Pancreas (tissue), 10 donors: Measurements from ENCODE around the gene SAMD8. TPM values are rescaled to one million over a fixed set of nuclear protein-coding genes. Genes with fewer than 3 reads are reported as not detected.
A peak's percentile ranks its signal among the peaks of the same experiment; 100 is the strongest.

Experiments used
- ATAC-seq, 4 donors: fragments of 200-7000 bp; cut with Tn5 transposase; one replicate each; pipeline versions ENCODE4 v1.8.0 to v1.9.1; 2020; ENCODE audit warnings: mild to moderate bottlenecking in 4 of 4, moderate library complexity in 4 of 4
- DNase-seq, 6 donors: peaks; one replicate each; pipeline ENCODE4 v3.0.0-alpha.2; 2020
- FAIRE-seq: peaks from 2 replicates; lab custom pipeline; 2012; peaks lifted over from hg19 to GRCh38; lab: Jason Lieb, UNC
- H3K27ac ChIP-seq, 4 donors: fragments of 200-600 bp; sonication (generic); 1 replicate in 3 of 4; 2 replicates in 1 of 4; pipeline versions ENCODE4 v1.5.0 to v1.8.0; 2020
- H3K27me3 ChIP-seq, 4 donors: fragments of 200-600 bp; one replicate each; pipeline ENCODE4 v1.8.0; 2021
- H3K36me3 ChIP-seq, 3 donors: fragments of 200-600 bp; sonication (generic) in 1 of 3; one replicate each; pipeline versions ENCODE4 v1.5.0 to v1.8.0; 2020 to 2021
- H3K4me1 ChIP-seq, 3 donors: fragments of 200-600 bp; one replicate each; pipeline ENCODE4 v1.8.0; 2021
- H3K4me3 ChIP-seq, 4 donors: fragments of 200-600 bp; sonication (generic) in 2 of 4; one replicate each; pipeline versions ENCODE4 v1.5.0 to v1.8.0; 2020 to 2021
- H3K9me3 ChIP-seq, 4 donors: fragments of 200-600 bp; one replicate each; pipeline ENCODE4 v1.8.0; 2021
- WGBS, 2 donors: extraction: QIAGEN DNeasy Blood & Tissue Kit; methylation state at CpG; one replicate each; pipeline ENCODE4 v1.1.7; 2013; 5-methylcytosine and 5-hydroxymethylcytosine counted together
- intact Hi-C, 3 donors: fragments of 100-400 bp; cut with DNase I; formaldehyde crosslinking; loops; one replicate each; pipeline versions ENCODE4 v1.11.1 to v1.14.2; 2022
- polyA plus RNA-seq, 2 donors: library from polyadenylated mRNA; stranded (reverse); fragments of 200-250 nt; gene quantifications; one replicate each; pipeline ENCODE4 v1.2.3, GENCODE V29; 2013
- total RNA-seq, 6 donors: library from RNA; stranded (reverse); fragmentation: NEBNext Ultra II Directional in 4 of 6; extraction: Animal tissue kit (Norgen Biotek cat#: 25700) in 4 of 6; gene quantifications; one replicate each; pipeline versions ENCODE4 v1.2.1 to v1.2.4, GENCODE V29; 2021 to 2023
- TF ChIP-seq, protein P1 (sequence below), 4 donors: fragments of 200-600 bp; sonication (generic) in 3 of 4; IDR thresholded peaks; one replicate each; pipeline versions ENCODE4 v1.5.0 to v1.8.0; 2021; ENCODE audit warnings: antibody characterized with exemption in 4 of 4
- donor health status: healthy with polysubstance abuse.
- donor health status: DM: no; HTN: no; CAD: no; lungs with moderate emphysema.
- donor health status: DM: no; HTN: no; CAD: no.
- donor health status: control.
- donor health status: control.
- donor health status: Bipolar disorder and iron deficiency.
- donor health status: DM: yes; HTN: yes; CAD: no.
- donor health status: DM: no; HTN: no; CAD: no.
- donor health status: DM: no; HTN: no; CAD: no.
- donor health status: DM: yes; HTN: yes; CAD: no.

Gene SAMD8
- total and polyA plus RNA-seq, 8 donors, result 2.1 to 10.1 (median 6.2) TPM

DNA sequence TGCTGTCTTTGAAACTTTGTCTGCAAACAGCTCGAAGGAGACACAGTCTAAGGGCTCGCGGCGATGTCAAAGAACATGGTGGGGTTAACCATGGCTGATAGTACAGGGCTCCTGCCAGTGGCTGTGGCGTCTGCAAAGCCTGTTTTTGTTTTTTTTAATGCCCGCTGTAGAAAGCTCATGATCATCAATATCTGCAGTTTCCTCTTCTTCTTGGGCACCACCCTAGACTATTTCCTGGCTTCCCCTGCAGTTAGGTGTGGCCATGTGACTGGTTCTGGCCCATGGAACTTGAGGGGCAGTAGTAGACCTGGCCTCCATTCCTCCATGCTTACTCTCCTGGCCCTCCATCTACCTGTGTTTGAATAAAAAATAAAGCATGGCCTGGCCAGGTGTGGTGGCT lies 21.8 kb upstream of the SAMD8 start:
- TF ChIP-seq, protein P1, sequence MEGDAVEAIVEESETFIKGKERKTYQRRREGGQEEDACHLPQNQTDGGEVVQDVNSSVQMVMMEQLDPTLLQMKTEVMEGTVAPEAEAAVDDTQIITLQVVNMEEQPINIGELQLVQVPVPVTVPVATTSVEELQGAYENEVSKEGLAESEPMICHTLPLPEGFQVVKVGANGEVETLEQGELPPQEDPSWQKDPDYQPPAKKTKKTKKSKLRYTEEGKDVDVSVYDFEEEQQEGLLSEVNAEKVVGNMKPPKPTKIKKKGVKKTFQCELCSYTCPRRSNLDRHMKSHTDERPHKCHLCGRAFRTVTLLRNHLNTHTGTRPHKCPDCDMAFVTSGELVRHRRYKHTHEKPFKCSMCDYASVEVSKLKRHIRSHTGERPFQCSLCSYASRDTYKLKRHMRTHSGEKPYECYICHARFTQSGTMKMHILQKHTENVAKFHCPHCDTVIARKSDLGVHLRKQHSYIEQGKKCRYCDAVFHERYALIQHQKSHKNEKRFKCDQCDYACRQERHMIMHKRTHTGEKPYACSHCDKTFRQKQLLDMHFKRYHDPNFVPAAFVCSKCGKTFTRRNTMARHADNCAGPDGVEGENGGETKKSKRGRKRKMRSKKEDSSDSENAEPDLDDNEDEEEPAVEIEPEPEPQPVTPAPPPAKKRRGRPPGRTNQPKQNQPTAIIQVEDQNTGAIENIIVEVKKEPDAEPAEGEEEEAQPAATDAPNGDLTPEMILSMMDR (IDR thresholded peaks at IDR 0.05), result no peak
- Histone ChIP-seq H3K4me3 (no peak overlapping the region), H3K4me1 (no peaks in the 10 kb centered on the region), H3K9me3 (no peaks in the 10 kb centered on the region), H3K27me3 (no peaks in the 10 kb centered on the region), H3K27ac (no peak overlapping the region), H3K36me3 (no peaks in the 10 kb centered on the region)
- intact Hi-C loops, result no loop called here
- 92 to 96% methylated on average over 6 of the region's 6 CpGs for WGBS, 2 donors
- no peak for ATAC-seq
- DNase-seq, result peak in 1 of 6 donors; percentile 3
- FAIRE-seq, result no peak

DNA sequence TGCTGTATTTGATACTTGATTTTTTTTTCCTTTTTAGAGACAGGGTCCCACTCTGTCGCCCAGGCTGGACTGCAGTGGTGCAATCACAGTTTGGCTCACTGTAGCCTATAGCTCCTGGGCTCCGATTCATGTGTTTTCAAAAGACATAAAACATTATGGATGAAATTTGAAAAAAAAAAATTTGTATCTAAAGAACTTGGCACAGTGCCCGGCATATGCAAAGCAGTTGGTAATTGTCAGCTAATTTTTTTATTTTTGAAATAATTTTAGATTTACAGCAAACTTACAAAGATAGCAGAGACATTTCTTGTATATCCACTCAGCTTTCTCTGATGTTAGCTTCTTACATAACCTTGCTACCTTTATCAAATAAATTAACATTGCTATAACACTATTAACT lies 20.3 kb upstream of the SAMD8 start:
- Histone ChIP-seq H3K4me1 (no peaks in the 10 kb centered on the region), H3K27me3 (no peaks in the 10 kb centered on the region), H3K4me3 (no peak overlapping the region), H3K36me3 (no peaks in the 10 kb centered on the region), H3K27ac (no peak overlapping the region), H3K9me3 (no peaks in the 10 kb centered on the region)
- DNase-seq (no peak), FAIRE-seq (no peak), ATAC-seq (no peak)
- WGBS, 2 donors, result 78 to 91% methylated on average over 3 of the region's 3 CpGs
- intact Hi-C loops, result no loop called here
- TF ChIP-seq, protein P1 (IDR thresholded peaks at IDR 0.05), result no peak

DNA sequence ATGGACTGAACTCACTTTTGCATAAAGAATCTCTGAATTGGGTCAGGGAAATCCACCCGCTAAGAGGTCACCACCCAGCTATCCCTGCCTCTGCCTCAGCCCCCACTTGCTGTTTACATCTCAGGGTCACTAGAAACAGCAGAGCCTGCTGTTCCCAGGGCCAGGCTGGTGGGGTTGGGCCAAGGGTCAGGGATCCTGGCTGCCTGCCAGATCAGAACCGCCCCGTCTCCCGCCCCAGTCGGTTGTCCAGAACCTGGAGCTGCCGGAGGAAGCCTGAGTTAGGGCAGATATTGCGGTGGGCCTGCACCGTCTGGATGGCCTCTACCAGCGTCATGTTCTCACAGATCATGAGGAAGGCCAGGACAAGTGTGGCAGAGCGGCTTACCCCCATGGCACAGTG lies 17.0 kb upstream of the SAMD8 start:
- DNase-seq (no peak), ATAC-seq (no peak), FAIRE-seq (no peak)
- TF ChIP-seq, protein P1 (IDR thresholded peaks at IDR 0.05), result no peak
- intact Hi-C loops, result no loop called here
- H3K4me1 ChIP-seq, result no peaks in the 10 kb centered on the region
- no peak overlapping the region for H3K4me3 ChIP-seq
- no peaks in the 10 kb centered on the region for H3K9me3 ChIP-seq
- WGBS, 2 donors, result 92 to 93% methylated on average over 10 of the region's 10 CpGs
- H3K36me3 ChIP-seq, result no peaks in the 10 kb centered on the region
- H3K27me3 ChIP-seq, result no peaks in the 10 kb centered on the region
- no peak overlapping the region for H3K27ac ChIP-seq

DNA sequence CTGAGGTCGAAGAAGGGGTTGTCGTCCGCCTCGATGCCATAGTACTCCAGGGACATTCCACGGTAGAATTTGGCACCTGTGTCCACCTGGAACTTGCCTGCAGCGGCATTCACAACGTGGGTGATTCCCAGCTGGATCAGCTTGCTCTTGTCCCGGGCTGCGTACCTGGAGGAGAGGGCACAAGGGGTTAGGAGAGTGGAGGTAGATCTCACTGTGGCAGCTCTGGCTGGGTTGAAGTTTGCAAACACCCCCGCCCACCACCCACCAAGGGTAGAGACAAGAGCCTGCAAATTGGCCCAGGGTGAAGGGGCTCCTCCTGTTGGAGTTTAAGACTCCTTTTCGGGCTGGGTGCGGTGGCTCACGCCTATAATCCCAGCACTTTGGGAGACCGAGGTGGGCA lies 15.8 kb upstream of the SAMD8 start:
- ATAC-seq, result no peak
- WGBS, 2 donors, result 81 to 82% methylated on average over 14 of the region's 14 CpGs
- no peaks in the 10 kb centered on the region for H3K4me1 ChIP-seq

DNA sequence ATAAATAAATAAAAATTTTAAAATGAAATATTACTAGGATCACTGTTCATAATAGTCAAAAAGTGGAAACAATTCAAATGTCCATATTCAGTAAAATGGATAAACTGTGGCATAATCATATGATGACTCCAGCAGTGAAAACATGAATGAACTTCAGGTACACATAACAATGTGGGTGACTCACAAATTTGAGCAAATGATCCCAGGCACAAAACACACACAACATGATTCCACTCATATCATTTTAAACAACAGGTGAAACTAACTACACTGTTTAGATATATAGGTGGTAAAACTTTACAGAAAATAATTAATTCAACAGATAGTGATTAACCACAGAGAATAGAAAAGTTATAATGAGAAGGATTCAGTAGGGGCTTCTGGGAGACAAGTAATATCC lies 14.7 kb upstream of the SAMD8 start:
- Histone ChIP-seq H3K36me3 (no peaks in the 10 kb centered on the region), H3K27me3 (no peaks in the 10 kb centered on the region), H3K4me3 (no peak overlapping the region), H3K27ac (no peak overlapping the region), H3K4me1 (no peaks in the 10 kb centered on the region), H3K9me3 (no peaks in the 10 kb centered on the region)
- intact Hi-C loops, result loop anchor here in 2 of 3 donors (5.0 kb wide), 2 partner anchors 824 to 849 kb away; no protein-coding TSS in a partner anchor
- TF ChIP-seq, protein P1 (IDR thresholded peaks at IDR 0.05), result no peak
- DNase-seq (no peak), FAIRE-seq (no peak), ATAC-seq (no peak)

More for the DNA sequence above, 15.8 kb upstream of the SAMD8 start:
- H3K36me3 ChIP-seq, result no peaks in the 10 kb centered on the region
- DNase-seq, result no peak
- FAIRE-seq, result no peak
- H3K4me3 ChIP-seq, result no peak overlapping the region
- H3K9me3 ChIP-seq, result no peaks in the 10 kb centered on the region
- no peaks in the 10 kb centered on the region for H3K27me3 ChIP-seq
- intact Hi-C loops, result loop anchor here in 2 of 3 donors (5.0 kb wide), 2 partner anchors 823 to 848 kb away; no protein-coding TSS in a partner anchor
- TF ChIP-seq, protein P1 (IDR thresholded peaks at IDR 0.05), result no peak
- no peak overlapping the region for H3K27ac ChIP-seq
